Measurements from ENCODE around the gene EXOC2. TPM values are rescaled to one million over a fixed set of nuclear protein-coding genes. Genes with fewer than 3 reads are reported as not detected.

The EXOC2 gene, protein sequence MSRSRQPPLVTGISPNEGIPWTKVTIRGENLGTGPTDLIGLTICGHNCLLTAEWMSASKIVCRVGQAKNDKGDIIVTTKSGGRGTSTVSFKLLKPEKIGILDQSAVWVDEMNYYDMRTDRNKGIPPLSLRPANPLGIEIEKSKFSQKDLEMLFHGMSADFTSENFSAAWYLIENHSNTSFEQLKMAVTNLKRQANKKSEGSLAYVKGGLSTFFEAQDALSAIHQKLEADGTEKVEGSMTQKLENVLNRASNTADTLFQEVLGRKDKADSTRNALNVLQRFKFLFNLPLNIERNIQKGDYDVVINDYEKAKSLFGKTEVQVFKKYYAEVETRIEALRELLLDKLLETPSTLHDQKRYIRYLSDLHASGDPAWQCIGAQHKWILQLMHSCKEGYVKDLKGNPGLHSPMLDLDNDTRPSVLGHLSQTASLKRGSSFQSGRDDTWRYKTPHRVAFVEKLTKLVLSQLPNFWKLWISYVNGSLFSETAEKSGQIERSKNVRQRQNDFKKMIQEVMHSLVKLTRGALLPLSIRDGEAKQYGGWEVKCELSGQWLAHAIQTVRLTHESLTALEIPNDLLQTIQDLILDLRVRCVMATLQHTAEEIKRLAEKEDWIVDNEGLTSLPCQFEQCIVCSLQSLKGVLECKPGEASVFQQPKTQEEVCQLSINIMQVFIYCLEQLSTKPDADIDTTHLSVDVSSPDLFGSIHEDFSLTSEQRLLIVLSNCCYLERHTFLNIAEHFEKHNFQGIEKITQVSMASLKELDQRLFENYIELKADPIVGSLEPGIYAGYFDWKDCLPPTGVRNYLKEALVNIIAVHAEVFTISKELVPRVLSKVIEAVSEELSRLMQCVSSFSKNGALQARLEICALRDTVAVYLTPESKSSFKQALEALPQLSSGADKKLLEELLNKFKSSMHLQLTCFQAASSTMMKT
- 39.8 and 52.7 TPM in 2 replicates for total RNA-seq

DNA sequence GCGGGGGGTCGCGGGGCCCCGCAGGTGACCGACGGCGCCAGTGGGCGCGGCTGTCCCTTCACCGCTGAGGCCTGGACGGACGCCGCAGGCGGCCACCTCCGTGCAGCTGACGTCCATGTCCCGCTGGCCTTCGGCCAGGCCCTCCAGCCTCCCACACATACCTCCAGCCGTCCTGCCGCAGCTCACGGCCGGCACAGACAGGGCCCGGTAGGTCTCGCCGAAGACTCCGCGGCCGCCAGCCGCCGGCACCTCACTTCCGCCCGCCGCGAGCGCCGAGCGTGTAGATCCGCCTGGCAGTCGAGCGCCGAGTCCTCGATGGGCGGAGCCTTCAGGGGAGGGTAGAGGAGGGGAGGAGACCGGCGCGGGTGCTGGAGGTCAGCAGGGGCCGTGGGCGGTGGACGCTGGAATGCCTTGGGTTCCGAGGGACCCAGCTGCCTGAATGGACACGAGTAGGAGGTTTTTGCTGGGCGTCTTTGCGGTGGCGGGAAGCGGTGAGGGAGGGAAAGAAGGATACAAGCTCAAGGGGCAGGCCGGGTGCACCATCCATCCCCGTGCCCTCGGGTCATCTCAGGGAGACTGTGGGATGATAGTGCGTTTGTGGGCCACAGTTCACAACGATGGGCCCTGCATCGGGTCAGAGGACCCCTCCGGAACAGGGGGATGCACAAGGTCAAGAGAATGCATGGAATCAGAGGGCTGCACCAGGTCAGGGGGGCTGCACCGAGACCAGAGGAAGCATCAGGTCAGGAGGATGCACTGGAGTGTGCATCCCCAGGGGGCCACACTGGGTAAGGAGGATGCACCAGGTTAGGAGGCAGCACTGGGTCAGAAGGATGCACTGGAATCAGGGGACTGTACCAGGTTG lies at the start of gene EXOC2:
TSS of gene EXOC2 (minus strand) at position 282 of the 865 bp plus-strand sequence. CDS start 55,321 bp downstream, outside the sequence.

DNA sequence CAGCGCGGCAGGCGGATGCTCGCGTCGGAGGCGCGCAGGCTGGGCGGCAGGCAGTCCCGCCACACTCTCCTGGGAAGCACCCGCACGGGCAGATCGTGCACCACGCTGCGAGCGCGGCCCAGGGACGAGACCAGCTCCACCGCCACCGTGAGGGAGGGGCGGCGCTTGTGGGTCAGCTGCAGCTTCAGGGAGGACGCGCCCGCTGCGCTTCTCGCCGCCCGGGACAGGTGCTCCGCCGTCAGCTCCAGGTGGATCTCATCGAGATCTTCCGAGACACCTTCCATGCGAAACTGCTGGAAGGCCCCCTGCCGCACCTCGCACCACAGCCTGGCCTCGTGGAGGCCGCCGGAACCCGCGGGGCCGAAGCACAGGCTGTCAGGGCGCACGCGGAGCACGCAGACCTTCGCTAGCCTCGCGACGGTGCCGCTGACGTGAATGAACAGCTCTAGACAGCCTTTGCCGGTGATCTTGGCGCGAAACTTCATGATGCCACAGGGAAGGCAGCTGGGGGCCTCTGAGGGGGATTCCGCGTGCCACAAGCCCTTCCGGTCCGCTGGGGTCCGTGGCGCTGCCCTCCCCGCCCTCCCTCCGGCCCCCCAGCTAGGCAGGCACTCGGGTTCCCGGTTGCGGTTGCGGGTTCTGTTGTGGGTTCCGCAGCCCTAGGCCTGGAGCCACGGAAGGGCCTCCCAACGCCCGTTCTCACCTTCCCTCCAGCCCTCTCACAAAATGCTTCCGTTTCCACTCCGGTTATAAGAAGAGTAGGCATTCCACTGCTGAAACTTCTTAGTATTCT lies 36.3 kb downstream of the EXOC2 start, which contains the start of gene HUS1B:
TSS of gene HUS1B (minus strand) at position 641 of the 793 bp plus-strand sequence. CDS start at position 485, 156 bp downstream.

Other genes with a start within 250 kb of the EXOC2 start
- gene HUS1B, start 36.0 kb downstream of the EXOC2 start, total RNA-seq, result 0.89 and 1.7 TPM in 2 replicates